Right hindlimb (tissue), 1 donor: ENCODE data around the gene CSNK2A1.
A peak's percentile ranks its signal among the peaks of the same experiment; 100 is the strongest.
"Not testable (repeated sequence)": the region's sequence is repeated elsewhere in the genome, so short reads cannot be mapped to it uniquely, and the experiment has no call there.

ENCODE experiments used
- DNase-seq: peaks from one replicate; pipeline ENCODE4 v3.0.0-alpha.2; 2018

Gene CSNK2A1

DNA sequence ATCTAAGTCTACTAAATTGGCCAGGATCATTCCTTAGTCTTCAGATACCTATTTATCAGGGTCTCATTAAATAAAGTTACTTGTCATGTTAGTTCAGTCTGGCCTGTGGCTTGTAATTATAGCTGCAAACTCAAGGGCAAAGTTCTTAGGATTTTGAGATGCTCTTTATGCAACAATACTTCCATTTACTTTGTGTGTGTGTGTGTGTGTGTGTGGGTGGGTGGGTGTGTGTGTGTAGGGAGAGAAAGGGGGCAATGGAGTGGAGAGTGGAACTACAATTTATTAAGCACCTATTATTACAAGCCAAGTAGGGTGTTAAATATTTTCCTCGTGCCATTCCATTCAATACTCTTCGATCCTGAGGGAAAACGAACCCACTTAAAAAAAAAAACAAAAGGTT lies 63.5 kb downstream of the CSNK2A1 start:
- DNase-seq = no peak

DNA sequence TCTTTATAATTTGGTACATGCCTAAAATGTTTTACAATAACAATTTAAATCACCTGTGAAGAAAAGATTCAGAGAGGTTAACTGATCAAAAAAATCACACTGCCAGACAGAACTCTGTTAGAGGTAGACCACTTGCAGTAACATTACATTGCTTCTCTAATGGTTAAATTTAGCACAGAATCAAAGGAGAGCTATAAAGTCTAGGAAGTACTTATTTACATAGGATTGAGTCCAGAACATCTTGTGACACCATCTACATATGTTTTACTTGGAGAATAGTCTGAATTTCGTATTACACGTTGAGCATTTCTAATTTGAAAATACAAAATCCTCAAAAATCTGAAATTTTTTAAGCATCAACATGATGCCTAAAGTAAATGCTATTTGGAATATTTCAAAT lies 64.1 kb downstream of the CSNK2A1 start:
- no peak for DNase-seq

DNA sequence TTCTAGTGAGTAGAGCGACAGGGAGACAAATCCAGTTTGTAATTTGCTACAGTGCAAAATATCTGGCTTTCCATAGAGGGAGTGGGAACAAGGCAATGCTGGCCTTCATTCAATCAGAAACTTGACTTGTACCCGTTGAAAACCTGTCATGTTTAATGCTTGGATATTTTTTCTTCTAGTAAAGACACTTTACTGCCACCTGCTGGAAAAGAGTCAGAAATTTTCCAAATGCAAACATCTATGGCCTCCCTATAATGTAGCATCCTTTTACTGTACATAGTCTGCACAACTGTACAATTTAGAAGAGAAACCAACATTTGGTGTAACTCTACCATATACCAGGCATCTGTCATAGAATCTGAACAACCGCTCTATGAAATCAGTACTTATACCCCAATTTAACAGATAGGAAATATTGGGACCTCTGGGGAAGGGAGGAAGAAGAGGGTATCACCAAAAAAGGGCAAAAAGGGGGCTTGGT lies 64.6 kb downstream of the CSNK2A1 start:
- DNase-seq = no peak

GRCh38 chr20:478010-478948 lies 65.3 kb downstream of the CSNK2A1 start:
- no peak for DNase-seq

DNA sequence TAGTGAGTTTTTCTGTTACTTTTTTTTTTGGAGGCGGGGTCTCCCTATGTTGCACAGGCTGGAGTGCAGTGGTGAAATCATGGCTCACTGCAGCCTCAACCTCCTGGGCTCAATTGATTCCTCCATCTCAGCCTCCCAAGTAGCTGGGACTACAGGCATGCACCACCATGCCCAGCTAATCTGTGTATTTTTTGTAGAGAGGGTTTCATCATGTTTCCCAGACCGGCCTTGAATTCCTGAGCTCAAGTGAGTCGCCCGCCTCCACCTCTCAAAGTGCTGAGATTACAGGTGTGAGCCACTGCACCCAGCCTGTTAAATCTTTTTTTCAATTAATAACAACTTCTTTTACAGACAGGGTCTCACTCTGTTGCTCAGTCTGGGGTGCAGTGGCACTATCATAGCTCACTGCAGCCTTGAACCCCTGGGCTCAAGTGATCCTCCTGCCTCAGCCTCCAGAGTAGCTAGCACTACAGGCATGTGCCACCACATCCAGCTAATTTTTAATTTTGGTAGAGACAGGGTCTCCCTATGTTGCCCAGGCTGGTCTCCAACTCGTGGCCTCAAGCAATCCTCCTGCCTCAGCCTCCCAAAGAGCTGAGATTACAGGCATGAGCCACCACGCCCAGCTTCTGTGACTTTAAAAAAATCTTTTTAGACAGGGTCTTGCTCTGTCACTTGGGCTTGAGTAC lies 66.9 kb downstream of the CSNK2A1 start:
- DNase-seq = not testable (repeated sequence)

DNA sequence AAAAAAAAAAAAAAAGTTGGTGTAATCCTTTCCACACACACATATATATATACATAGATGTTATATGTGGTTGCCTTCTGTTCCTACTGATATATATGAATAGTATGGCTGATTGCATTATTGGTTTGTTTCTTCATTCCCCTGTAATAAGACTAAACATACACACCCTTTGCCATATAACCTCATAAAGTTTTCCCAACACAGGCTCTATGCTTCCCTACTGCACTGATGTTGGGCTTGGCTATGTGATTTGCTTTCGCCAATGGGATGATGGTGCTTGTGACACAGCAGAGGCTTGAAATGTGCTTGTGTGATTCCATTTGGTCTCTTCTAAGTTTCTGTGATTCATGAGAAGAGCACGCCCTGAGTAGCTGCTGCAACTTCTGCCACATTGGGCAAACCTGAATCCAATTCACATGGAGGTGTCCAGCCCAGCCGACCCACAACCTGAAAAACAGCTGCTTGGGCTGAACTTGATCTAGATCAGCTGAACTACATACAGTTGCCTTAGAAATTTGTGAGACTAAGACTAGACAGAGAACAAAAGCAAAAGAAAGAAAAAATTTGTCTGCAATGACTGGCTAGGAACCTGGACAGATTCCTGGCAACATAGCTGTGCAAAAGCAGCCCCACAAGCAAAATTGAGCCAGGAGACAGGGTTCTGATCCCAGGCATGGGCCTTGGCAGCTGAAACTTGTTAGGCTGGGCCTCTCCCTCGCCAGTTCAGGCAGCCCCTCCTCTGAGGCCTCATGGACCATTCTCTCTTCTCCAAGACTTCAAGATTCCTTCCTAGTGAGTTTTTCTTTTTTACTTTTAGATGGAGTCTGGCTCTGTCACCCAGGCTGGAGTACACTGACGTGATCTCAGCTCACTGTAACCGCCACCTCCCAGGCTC lies 67.9 kb downstream of the CSNK2A1 start:
- no peak for DNase-seq

DNA sequence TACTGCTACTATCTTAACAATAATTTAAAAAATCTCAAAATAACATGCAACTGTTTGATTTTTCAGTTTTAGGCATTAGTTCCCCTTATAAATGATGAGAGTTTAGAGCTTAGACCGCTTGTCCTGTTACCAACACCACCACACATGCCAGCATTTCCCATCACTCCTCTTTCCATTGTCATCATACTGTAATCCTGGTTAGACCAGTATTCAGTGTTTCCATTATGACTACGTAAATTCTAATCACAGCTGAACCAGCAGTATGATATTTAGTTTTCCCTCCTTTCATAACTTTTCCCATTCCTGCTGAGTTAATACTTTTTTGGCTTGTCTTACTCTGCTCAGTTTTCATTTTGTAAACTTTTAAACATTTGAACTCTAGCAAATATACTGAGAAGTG lies 69.0 kb downstream of the CSNK2A1 start:
- no peak for DNase-seq

- no peak for DNase-seq
Measured at GRCh38 chr20:472889-473292, 70.7 kb downstream of the CSNK2A1 start.

DNA sequence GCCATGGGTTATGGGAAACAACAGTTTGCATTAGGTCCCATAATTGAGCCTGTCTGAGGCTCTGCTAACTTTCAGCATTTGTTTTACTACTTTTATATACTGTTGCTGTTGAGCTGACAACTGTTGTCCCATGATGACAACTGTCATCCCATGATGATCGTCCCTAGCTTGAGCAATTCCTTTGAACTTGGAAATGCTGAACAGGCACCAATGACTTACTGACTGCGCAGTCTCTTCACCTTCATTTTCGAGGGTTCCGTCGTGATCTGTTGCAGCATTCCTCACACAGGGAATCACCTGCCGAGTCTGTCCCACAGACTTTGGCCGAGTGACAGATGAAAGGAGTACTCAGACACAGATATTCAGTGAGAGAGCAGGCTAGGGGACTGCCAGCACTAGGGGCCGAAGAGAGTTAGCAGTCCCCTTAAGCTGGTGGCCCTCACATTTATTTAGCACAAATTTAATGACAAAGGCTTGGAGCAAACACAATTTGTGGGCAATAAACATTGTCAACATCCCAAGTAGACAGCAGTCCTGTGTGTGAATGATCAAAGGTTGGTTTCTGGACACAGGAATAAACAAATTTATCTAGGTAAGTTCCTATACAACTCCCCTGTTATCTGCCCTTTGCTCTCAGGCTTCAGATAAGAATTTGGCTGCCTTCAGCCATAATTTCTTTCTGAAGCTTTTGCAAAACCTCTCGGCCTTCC lies 71.3 kb downstream of the CSNK2A1 start:
- no peak for DNase-seq

DNA sequence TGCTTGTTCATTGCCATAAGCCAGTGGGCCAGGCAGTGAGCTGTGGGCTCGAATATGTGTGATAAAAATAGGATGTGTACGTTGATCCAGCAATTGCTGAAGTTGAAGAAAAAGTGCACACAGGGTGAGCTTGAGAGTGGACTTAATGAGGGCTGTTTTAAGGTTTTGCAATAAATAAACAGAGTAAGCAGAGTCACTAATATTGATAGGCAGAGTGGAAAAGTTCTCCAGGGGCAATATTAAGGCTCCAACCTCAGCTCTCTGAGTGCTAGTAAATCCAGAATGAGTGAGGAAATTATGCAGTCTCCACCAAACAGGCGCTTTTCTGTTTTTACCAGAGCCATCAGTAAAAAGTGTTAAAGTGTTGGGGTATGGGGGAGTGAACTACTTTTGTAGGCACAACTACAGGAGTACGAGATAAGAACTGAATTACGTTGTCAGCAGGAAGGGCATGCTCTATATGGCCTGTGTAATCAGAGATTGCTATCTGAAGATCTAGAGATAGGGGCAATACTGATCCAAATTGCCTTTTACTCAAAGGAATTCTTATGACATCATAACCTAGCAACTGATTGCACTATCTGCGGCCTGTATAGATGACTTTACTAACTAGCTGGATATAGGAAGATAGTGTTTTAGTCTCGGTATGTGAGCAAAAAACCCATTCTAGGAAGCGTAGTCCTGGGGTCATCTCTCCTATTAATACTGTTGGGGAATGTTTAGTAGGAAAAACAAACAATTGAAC lies 73.7 kb downstream of the CSNK2A1 start:
- DNase-seq = no peak

DNA sequence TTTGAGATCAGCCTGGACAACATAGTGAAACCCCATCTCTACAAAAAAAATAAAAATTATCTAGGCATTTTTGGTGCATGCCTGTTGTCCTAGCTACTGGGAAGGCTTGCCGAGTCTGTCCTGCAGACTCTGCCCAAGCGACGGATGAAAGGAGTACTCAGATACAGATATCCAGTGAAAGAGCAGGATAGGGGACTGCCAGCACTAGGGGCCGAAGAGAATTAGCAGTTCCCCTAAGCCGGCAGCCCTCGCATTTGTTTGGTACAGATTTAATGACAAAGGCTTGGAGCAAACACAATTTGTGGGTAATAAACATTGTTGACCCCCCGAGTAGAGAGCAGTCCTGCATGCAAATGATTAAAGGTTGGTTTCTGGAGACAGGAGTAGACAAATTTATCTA lies 75.8 kb downstream of the CSNK2A1 start:
- no peak for DNase-seq

- peak; percentile 90 for DNase-seq
Measured at GRCh38 chr20:462199-462991, 81.2 kb downstream of the CSNK2A1 start, which contains the start of gene TBC1D20. Gene TBC1D20 (minus strand): TSS chr20:462533. CDS start chr20:462405, 128 bp downstream.

GRCh38 chr20:461254-462198 lies 82.1 kb downstream of the CSNK2A1 start:
- DNase-seq = peak; percentile 68

DNA sequence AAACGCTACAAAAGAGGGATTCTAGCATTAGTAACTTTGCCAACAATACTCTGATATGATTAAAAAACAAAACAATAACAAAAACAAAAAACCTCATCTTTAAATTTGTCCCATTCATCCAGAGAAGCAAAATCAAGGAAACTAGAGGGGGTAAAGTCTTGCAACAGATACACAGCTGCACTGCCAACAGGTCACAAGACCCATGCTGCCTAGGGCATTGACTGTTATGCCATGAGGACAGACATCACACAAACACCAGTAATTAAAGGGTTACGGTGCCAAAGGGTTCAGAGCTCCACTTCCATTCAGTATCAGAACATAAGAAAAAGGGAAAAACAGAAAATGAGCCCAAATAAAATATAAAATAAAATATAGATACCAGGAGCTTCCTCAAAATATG lies 82.9 kb downstream of the CSNK2A1 start:
- DNase-seq = no peak

DNA sequence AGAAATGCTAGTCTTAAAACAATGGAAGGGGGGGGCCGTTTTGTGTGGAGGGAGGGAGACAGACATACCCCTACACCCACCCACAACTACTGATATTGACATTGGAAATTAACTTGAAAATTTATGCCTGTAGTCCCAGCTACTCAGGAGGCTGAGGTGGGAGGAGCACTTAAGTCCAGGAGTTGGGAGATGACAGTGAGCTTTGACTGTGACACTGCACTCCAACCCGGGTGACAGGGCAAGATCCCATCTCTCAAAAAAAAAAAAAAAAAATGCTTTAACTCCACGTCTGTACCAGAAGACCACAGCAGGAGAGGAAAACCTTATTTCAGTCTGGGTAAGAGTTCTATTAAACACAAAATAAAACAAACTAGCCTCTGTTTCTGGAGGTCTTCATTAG lies 83.4 kb downstream of the CSNK2A1 start:
- no peak for DNase-seq

DNA sequence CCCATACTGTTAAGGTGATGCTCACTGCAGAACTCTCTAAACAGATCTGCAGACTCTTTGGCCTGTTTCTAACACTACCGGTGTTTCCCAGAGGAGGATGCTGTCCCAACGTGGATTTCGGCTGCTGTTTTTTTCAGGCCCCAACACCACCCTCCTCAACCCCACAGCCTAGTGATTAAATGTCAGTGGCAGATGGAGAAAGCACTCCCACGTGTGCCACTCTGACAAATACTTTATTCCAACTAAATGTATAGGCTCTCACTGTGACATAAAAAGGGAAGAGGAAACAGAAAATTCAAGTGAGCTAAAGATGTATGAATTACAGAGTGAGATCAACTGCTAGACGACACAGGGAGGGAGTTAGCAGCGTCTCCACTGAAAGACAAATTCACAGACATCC lies 84.8 kb downstream of the CSNK2A1 start:
- no peak for DNase-seq

GRCh38 chr20:454951-455350 lies 88.6 kb downstream of the CSNK2A1 start:
- DNase-seq = no peak

DNA sequence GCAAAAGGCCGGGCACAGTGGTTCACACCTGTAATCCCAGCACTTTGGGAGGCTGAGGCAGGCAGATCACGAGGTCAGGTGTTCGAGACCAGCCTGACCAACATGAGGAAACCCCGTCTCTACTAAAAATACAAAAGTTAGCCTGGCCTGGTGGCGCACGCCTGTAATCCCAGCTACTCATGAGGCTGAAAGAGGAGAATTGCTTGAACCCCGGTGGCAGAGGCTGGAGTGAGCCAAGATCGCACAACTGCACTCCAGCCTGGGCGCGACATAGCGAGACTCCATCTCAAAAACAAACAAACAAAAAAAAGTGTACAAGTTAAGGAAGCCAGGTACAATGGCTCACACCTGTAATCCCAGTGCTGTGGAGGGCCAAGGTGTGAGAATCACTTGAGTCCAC lies 91.6 kb downstream of the CSNK2A1 start:
- DNase-seq = not testable (repeated sequence)
